Epithelial cell of proximal tubule (primary cell): ENCODE results near the gene SLC6A6. TPM values are rescaled to one million over a fixed set of nuclear protein-coding genes. Genes with fewer than 3 reads are reported as not detected.
A peak's percentile ranks its signal among the peaks of the same experiment; 100 is the strongest.

Experiments used
- DNase-seq: peaks from one replicate; pipeline ENCODE4 v3.0.0-alpha.2; 2011; ENCODE audit warnings: low read depth
- H3K4me3 ChIP-seq: 2 replicates; pipeline ENCODE4 v1.5.1; 2011; ENCODE audit warnings: low read depth, mild to moderate bottlenecking, low read length
- total RNA-seq: library from RNA; depleted of rRNA; stranded (reverse); fragments of >200 nt; gene quantifications from 2 replicates; pipeline ENCODE4 v1.2.3, GENCODE V29; 2015
- TF ChIP-seq, protein P1 (sequence below): conservative IDR thresholded peaks from 2 replicates; pipeline ENCODE4 v1.5.1; 2012; ENCODE audit warnings: low read depth, mild to moderate bottlenecking, low read length

SLC6A6 gene
- total RNA-seq, 1 donor from 2014 or later: 27.9 TPM

- DNase-seq: peak; percentile 83
- TF ChIP-seq, protein P1, sequence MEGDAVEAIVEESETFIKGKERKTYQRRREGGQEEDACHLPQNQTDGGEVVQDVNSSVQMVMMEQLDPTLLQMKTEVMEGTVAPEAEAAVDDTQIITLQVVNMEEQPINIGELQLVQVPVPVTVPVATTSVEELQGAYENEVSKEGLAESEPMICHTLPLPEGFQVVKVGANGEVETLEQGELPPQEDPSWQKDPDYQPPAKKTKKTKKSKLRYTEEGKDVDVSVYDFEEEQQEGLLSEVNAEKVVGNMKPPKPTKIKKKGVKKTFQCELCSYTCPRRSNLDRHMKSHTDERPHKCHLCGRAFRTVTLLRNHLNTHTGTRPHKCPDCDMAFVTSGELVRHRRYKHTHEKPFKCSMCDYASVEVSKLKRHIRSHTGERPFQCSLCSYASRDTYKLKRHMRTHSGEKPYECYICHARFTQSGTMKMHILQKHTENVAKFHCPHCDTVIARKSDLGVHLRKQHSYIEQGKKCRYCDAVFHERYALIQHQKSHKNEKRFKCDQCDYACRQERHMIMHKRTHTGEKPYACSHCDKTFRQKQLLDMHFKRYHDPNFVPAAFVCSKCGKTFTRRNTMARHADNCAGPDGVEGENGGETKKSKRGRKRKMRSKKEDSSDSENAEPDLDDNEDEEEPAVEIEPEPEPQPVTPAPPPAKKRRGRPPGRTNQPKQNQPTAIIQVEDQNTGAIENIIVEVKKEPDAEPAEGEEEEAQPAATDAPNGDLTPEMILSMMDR: no peak
- no peak overlapping the region for H3K4me3 ChIP-seq
Measured at GRCh38 chr3:14451844-14452739, 49.7 kb downstream of the SLC6A6 start.

DNA sequence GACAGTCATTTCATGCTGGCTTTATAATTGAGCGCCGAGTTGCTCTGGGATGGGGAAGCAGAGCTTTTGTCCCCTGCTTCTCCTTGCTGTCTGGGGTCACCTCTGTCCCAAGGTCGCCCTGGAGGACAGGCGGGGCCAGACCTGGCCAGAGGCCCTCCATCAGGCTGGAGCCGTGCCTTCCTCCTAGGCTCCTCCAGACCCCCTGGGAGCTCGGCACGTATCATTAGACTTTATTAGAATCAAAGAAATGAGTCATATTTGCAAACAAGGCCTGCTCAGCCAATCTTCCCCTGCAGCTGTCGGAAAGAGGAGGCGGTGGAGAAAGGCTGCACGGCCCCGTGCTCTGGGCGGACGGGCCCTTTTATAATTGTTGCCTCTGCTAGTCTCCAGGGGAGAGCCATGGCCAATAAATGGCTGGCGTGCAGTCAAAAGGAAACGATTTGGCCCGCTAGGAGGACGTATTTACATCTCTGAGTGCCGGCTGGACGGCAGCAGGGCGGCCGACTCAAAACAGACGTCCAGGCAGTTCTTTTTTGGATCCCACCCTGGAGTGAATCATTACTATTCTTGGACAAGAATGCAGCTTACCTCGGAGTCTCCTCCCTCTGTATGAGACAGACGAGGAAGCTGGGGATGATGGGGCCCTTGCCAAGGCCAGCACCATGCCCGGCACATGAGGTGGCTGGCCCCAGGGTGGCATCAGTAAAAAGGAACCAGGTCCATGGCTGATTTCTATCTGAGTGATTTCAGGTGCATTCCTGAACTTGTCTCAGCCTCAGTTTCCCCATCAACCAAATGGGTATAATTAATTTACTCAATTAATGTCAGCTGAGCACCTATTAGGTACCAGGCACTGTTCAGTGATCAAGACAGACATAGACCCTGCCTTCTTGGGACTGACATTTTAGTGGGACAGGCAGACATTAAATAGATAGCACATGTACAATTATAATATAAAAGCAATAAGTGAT is 50.6 kb downstream of the SLC6A6 start:
- no peak for DNase-seq
- TF ChIP-seq, protein P1: no peak
- no peak overlapping the region for H3K4me3 ChIP-seq

DNA sequence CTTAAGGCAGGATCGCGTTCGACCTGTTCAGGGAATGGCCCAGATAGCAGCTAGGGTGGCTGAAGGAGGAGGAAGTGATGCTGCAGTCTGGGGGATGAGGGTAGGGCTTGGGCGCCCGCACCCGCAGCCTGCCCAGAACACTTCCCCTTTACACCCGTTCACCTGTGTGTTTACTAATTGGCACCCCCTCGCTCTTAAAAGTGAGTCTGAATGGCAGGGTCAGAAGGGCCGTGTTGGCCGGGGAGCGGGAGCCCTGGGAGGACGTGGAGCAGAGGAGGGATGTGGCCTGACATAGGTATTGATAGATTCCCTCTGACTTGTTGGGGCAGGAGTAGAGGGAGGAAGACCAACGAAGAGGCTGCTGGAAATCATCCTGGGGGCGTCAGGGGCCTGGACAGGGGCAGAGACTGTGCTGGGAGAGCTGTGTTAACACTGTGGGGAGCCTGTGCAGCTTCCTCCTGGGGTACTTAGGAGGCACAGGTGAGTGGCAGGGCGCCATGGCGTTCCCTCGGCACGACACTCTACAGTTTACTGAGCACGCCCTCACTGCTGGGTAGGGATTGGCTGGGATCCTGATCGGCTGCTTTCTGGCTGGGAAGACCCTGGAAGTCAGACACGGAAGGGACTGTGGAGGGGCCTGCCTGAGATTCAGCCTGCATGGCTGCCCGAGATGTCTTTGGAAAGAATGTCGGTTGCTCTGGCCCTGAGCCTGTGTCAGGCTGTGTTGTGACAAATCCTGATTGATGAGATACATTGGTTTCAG is 51.7 kb downstream of the SLC6A6 start:
- DNase-seq: no peak
- H3K4me3 ChIP-seq: no peak overlapping the region
- TF ChIP-seq, protein P1: no peak

DNA sequence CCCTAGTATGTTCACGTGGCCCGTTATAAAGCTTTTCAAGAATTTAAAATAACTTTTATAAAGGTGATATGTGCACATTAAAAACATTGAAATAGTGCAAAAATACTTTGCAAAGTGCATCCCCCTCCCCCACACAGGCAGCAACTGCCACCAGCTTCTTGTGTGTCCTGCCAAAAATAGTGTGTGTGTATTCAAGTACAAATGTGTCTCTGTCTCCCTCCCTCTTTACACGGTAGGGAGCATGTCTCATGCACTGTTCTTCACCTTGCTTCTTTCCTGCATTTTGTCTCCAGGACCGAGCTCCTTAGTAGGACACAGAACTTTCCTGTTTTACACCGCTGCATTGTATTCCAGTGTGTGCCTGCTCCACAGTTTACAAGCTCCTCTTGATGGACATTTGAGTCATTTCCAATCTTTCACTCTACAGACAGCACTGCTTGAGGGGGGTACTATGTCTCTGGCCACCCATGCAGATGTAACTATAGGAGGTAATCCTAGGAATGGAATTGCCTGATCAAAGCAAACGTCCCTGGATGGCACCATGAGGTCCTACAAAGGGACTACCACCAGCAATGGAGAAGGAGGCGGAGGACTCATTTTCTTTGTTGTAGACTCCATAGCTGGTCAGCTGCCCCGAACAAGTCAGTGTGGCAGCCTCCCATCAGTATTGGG is 52.4 kb downstream of the SLC6A6 start:
- TF ChIP-seq, protein P1: no peak
- no peak for DNase-seq
- H3K4me3 ChIP-seq: no peak overlapping the region

- TF ChIP-seq, protein P1: no peak
- DNase-seq: no peak
- H3K4me3 ChIP-seq: no peak overlapping the region
Measured at GRCh38 chr3:14455571-14456317, 53.3 kb downstream of the SLC6A6 start.
